ENCODE results near the gene NOL4L. TPM values are rescaled to one million over a fixed set of nuclear protein-coding genes. Genes with fewer than 3 reads are reported as not detected.

NOL4L gene
- total RNA-seq, 1 experiment from 2014 or later: 1.3 TPM

DNA sequence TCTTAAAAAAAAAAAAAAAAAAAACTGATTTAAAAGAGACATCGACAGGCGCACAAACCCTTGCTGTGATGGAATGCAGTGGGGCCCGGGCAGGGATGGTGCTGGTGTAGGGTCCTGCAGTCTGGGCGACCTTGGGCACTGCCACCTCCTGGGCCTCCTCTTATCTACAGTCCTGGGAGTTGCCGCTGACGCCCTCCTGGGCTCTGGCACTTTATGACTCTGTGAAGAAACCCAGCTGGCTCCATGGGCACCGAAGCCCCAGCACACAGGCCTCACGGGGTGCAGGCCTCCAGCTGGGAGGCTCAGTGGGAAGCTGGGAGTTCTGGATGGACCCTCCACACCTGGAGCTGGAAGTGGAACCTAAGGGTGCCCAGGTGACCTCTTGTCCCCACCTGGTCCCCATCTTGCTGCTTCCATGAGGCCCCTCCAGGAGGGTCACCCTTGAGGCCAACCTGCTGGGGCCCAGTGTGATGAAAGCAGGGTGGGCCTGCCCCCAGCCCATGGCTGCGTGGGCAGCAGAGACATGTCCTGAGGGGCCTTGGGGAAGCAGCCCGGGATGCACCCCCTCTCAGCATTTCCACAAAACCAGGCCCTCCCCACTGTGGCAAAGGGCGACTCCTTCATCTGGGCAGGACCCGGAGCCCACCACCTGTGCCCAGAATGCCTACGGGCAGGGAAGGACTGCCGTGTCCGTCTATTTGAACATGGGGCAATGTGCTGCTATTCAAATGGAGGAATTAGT, 122.1 kb downstream of the NOL4L start:
- no peak overlapping the region for H3K4me3 ChIP-seq
- no peak for DNase-seq
- H3K27me3 ChIP-seq: no peaks in the 10 kb centered on the region
- H3K36me3 ChIP-seq: no peaks in the 10 kb centered on the region
- no peaks in the 10 kb centered on the region for H3K9me3 ChIP-seq

DNA sequence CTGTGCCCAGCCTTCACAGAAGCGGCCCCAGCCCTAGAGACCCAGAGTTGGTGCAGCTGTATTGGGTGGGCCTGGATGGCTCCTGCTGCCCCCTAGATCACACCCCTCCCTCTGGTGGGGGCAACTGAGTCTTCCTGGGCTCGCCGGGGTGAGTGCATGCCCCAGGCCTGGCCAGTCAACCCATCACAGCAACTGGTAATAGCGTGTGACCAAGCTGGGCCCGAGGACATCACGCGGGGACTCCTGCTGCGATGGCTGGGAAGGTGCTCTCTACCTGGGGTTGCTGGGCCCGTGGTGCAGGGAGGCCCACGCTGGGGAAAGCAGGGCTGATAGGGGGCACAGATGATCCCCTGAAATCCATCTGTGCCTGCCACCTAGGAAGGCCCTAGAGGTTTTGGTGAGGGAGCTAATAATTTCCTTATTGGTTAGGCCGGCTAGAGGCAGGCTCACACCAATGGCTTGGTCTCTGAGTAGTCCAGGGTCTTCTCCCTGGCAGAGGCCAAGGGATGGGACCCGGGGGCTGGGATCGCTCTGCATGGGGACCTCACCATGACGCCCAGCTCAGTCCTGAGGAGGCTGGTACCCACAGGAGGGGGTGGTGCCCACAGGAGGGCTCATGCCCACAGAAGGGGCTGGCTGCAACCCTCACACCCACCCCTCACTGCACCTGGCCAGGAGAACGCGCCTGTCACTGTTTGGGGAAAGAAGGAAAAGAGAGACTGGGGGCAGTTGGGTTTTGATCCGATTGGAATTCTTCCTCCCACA, 123.1 kb downstream of the NOL4L start:
- H3K27me3 ChIP-seq: no peaks in the 10 kb centered on the region
- H3K9me3 ChIP-seq: no peaks in the 10 kb centered on the region
- no peak for DNase-seq
- no peaks in the 10 kb centered on the region for H3K36me3 ChIP-seq
- no peak overlapping the region for H3K4me3 ChIP-seq

DNA sequence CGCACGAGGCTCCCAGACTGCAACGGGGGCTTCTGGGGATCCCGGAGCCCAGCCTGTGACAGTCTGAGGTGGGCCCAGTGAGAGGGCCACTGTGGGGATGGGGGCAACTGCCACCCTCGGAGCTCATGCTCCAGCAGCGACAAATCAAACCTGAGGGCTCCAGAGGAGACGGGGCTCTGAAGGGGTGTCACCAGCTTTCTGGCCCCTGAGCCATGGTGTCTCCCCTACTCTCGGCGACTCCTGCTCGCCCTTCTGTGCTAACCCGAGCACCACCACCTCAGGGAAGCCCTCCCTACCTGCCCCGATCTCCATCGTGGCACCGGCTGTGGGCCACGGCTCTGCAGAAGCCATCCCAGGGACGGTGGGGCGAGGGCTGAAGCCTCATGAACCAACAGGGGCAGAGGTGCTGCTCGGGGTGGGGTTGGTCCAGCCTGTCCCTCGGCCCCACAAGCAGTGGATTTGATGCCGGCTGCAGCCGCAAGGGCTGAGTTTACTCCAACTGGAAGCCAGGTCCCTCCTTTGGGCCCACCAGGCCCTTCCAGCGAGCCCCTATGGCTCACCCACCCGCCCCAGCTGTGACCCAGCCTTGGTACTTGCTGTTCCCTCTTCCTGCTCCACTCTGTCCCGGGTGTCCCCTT, 124.3 kb downstream of the NOL4L start:
- Histone ChIP-seq H3K36me3 (no peaks in the 10 kb centered on the region), H3K27me3 (no peaks in the 10 kb centered on the region), H3K4me3 (no peak overlapping the region), H3K9me3 (no peaks in the 10 kb centered on the region)
- DNase-seq: no peak

GRCh38 chr20:32460231-32460630, 124.9 kb downstream of the NOL4L start:
- Histone ChIP-seq H3K9me3 (no peaks in the 10 kb centered on the region), H3K27me3 (no peaks in the 10 kb centered on the region)
- no peak for DNase-seq

DNA sequence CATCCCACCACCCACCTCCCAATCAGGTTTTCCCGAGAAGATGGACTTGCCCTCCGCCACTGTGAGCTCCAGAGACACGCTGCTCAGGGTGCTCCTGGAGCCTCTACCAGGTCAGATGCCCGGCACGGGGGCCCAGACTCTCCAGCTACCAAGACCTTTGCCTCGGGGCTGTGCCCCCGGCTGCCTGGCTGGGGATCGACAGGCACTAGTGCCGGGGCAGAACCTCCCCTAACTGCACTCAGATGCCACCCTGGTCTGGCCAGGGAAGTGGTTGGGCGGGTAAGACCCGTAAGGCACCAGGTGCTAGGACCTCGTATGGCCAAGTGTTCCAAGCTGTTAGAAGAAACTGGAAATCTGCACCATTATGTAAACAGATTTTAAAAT, 126.3 kb downstream of the NOL4L start:
- Histone ChIP-seq H3K27me3 (no peaks in the 10 kb centered on the region), H3K36me3 (no peaks in the 10 kb centered on the region), H3K9me3 (no peaks in the 10 kb centered on the region), H3K4me3 (no peak overlapping the region)
- no peak for DNase-seq

More at GRCh38 chr20:32460231-32460630, 124.9 kb downstream of the NOL4L start:
- Histone ChIP-seq H3K4me3 (no peak overlapping the region), H3K36me3 (no peaks in the 10 kb centered on the region)

- Histone ChIP-seq H3K27me3 (no peaks in the 10 kb centered on the region), H3K4me3 (no peak overlapping the region), H3K9me3 (no peaks in the 10 kb centered on the region), H3K36me3 (no peaks in the 10 kb centered on the region)
- no peak for DNase-seq
These were observed 126.9 kb downstream of the NOL4L start for GRCh38 chr20:32458061-32458836.

- DNase-seq: peak; percentile 39
- Histone ChIP-seq H3K36me3 (no peaks in the 10 kb centered on the region), H3K27me3 (no peaks in the 10 kb centered on the region)
These were observed 127.6 kb downstream of the NOL4L start for GRCh38 chr20:32457479-32457986.

GRCh38 chr20:32456869-32457478, 128.2 kb downstream of the NOL4L start:
- DNase-seq: peak; percentile 35

More at GRCh38 chr20:32457479-32457986, 127.6 kb downstream of the NOL4L start:
- Histone ChIP-seq H3K4me3 (no peak overlapping the region), H3K9me3 (no peaks in the 10 kb centered on the region)

GRCh38 chr20:32455901-32456701, 129.0 kb downstream of the NOL4L start:
- Histone ChIP-seq H3K9me3 (no peaks in the 10 kb centered on the region), H3K27me3 (no peaks in the 10 kb centered on the region), H3K4me3 (no peak overlapping the region), H3K36me3 (no peaks in the 10 kb centered on the region)
- no peak for DNase-seq

More at GRCh38 chr20:32456869-32457478, 128.2 kb downstream of the NOL4L start:
- H3K9me3 ChIP-seq: no peaks in the 10 kb centered on the region
- no peaks in the 10 kb centered on the region for H3K27me3 ChIP-seq
- H3K4me3 ChIP-seq: peak overlapping the region; percentile 18; the same call in 1 of the 2 replicates
- no peaks in the 10 kb centered on the region for H3K36me3 ChIP-seq

DNA sequence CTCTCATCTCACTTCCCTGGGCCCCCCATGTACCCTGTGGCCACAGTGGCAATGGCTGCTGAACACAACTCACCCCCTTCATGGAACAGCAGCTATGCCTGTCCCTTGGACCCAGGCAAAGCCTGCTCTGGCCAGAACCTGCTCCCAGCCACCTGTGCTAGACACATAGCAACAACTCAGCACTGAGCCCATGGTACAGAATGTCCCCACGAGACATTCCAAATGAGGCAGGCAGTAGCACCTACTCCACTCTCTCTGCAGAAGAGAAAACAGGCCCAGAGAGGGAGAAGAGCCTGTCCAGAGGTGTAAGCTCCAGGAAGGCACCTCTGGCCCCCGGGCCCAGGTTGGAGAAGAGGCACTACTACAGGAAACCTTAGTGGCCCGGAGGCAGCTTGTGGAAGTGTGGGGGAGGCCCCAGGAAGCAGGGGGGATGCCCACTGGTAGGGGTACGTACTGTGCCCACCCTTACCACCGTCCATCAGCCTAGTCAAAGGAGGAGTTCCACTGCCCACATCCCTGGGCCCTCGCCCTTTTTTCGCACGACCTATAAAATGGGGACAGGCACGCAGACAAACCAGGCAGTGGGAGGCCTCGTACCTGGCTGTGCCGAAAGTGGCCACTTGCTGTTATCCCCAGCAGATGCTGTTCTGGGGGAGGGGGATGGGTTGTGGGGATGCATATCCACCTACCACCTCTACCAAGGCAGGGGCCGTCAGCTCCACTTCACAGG, 129.8 kb downstream of the NOL4L start:
- no peaks in the 10 kb centered on the region for H3K27me3 ChIP-seq
- no peaks in the 10 kb centered on the region for H3K9me3 ChIP-seq
- no peak overlapping the region for H3K4me3 ChIP-seq
- no peak for DNase-seq
- H3K36me3 ChIP-seq: no peaks in the 10 kb centered on the region

- Histone ChIP-seq H3K27me3 (no peaks in the 10 kb centered on the region), H3K4me3 (no peak overlapping the region), H3K9me3 (no peaks in the 10 kb centered on the region), H3K36me3 (no peaks in the 10 kb centered on the region)
- no peak for DNase-seq
These were observed 130.7 kb downstream of the NOL4L start for GRCh38 chr20:32454164-32455145.

DNA sequence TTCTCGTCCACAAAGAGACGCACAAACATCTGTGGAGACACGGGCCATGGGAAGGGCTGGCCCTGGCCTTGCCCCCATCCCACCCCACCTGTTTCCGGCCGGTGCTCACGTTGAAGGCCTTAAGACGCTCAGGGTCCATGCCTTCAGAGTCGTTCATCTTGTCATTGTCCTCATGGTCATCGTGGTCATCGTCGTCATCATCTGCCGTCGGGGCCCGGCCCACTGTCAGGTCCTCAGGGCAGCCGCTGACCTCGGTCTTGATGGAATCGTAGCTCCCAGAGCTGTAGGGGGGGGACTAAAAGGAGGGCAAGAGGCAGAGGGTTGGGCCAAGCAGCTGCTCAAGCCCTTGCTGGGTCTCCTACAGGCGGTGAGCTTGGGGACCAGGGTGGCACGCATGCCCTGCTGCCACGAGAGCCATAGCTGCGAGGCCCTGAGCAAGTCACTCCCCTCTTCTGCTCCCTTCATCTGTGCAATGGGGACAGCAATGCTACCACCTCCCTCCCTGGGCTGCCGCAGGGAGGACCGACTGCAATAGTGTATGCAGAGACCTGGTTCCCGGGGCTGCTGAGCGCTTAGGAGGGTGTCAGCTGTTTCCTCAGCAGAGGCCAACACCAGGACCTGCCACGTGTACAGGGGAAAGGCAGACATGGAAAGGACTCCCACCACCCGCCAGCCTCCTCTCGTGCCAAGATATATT, 131.5 kb downstream of the NOL4L start:
- no peak for DNase-seq
- H3K9me3 ChIP-seq: no peaks in the 10 kb centered on the region
- no peaks in the 10 kb centered on the region for H3K27me3 ChIP-seq
- H3K4me3 ChIP-seq: no peak overlapping the region
- H3K36me3 ChIP-seq: no peaks in the 10 kb centered on the region

DNA sequence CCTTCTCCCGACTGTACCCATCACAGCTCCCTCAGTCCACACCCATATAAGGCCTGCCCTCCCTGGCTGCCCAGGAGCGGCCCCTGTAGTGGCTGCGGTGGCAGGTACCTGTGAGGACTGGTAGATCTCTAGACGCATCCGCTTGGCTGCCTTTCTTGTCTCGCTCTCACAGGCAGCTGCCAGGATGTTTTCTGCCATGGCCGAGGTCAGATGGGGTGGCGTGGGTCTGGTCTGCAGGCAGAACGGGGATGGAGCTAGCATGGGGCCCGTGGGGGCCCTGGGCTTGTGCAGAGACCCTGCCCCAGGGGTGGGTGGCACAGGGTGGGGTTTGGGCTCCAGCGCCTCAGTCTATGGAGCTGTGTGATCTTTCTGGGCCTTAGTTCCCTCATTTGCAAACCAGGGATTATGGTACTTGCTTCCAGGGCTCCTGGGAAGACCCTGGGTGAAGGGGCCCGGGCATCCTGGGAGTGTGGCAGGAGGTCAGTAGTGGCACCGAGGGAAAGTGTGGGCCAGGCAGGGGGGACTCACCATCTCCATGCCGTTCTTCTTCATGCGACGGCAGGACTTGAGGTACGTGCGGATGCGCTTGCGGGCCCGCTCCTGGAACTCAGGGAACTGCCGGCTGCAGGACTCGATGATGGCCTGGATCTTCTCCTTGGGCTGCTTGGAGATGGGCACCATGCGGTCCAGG, 132.2 kb downstream of the NOL4L start:
- no peaks in the 10 kb centered on the region for H3K9me3 ChIP-seq
- no peak for DNase-seq
- no peaks in the 10 kb centered on the region for H3K27me3 ChIP-seq
- H3K4me3 ChIP-seq: no peak overlapping the region
- no peaks in the 10 kb centered on the region for H3K36me3 ChIP-seq

Measured in MG63 (cell line).